Astrocyte (in vitro differentiated cells and primary cell): Measurements from ENCODE around the gene WSCD2. TPM values are rescaled to one million over a fixed set of nuclear protein-coding genes. Genes with fewer than 3 reads are reported as not detected.

Experiments used
- DNase-seq: peaks from one replicate; pipeline ENCODE4 v3.0.0-alpha.2; 2010; ENCODE audit warnings: low read depth
- FAIRE-seq: peaks from 2 replicates; lab custom pipeline; 2011; peaks lifted over from hg19 to GRCh38; lab: Jason Lieb, UNC
- H2AFZ ChIP-seq: 2 replicates; pipeline ENCODE4 v1.6.0; 2012; ENCODE audit warnings: low read depth, low read length, inconsistent platforms
- H3K27ac ChIP-seq: 2 replicates; pipeline ENCODE4 v1.5.1; 2011; ENCODE audit warnings: low read depth, low read length, inconsistent platforms
- H3K27me3 ChIP-seq: 2 replicates; pipeline ENCODE4 v1.6.0; 2011; ENCODE audit warnings: low read length, inconsistent platforms; ENCODE audit not compliant: insufficient read depth
- H3K36me3 ChIP-seq: 2 replicates; pipeline ENCODE4 v1.5.1; 2011; ENCODE audit warnings: low read length, inconsistent platforms; ENCODE audit not compliant: insufficient read depth
- H3K4me1 ChIP-seq: 2 replicates; pipeline ENCODE4 v1.5.1; 2011; ENCODE audit warnings: low read length, inconsistent platforms; ENCODE audit not compliant: insufficient read depth
- H3K4me2 ChIP-seq: 2 replicates; pipeline ENCODE4 v1.6.0; 2012; ENCODE audit warnings: low read length, inconsistent platforms
- H3K4me3 ChIP-seq: 2 replicates; pipeline ENCODE4 v1.5.1; 2011; ENCODE audit warnings: low read depth, mild to moderate bottlenecking, low read length, inconsistent platforms; ENCODE audit not compliant: insufficient read depth
- H3K79me2 ChIP-seq: 2 replicates; pipeline ENCODE4 v1.6.0; 2012; ENCODE audit warnings: mild to moderate bottlenecking, low read length, inconsistent platforms; ENCODE audit not compliant: insufficient read depth
- H3K9ac ChIP-seq: 2 replicates; pipeline ENCODE4 v1.6.0; 2012; ENCODE audit warnings: mild to moderate bottlenecking, low read length, inconsistent platforms
- H3K9me3 ChIP-seq: 2 replicates; pipeline ENCODE4 v1.5.1; 2012; ENCODE audit warnings: low read depth, mild to moderate bottlenecking, low read length, inconsistent platforms; ENCODE audit not compliant: insufficient read depth
- H4K20me1 ChIP-seq: 2 replicates; pipeline ENCODE4 v1.6.0; 2012; ENCODE audit warnings: low read length, inconsistent platforms; ENCODE audit not compliant: insufficient read depth
- H3K27ac Mint-ChIP-seq: one replicate; pipeline ENCODE4 v1.8.0; 2021; ENCODE audit warnings: mild to moderate bottlenecking, mixed read lengths; ENCODE audit not compliant: unreplicated experiment
- H3K27me3 Mint-ChIP-seq: one replicate; pipeline ENCODE4 v1.8.0; 2021; ENCODE audit warnings: low read depth, mixed read lengths; ENCODE audit not compliant: unreplicated experiment
- H3K36me3 Mint-ChIP-seq: one replicate; pipeline ENCODE4 v1.8.0; 2021; ENCODE audit warnings: low read depth, mixed read lengths; ENCODE audit not compliant: unreplicated experiment
- H3K4me1 Mint-ChIP-seq: one replicate; pipeline ENCODE4 v1.8.0; 2021; ENCODE audit warnings: low read depth, mixed read lengths; ENCODE audit not compliant: unreplicated experiment
- H3K4me3 Mint-ChIP-seq: one replicate; pipeline ENCODE4 v1.8.0; 2021; ENCODE audit warnings: mild to moderate bottlenecking, moderate library complexity, mixed read lengths; ENCODE audit not compliant: unreplicated experiment
- H3K9me3 Mint-ChIP-seq: one replicate; pipeline ENCODE4 v1.8.0; 2021; ENCODE audit warnings: mild to moderate bottlenecking, mixed read lengths; ENCODE audit not compliant: unreplicated experiment
- CTCF ChIP-seq: IDR thresholded peaks from 2 replicates; pipeline ENCODE4 v1.5.1; 2011; ENCODE audit warnings: low read depth, mild to moderate bottlenecking, inconsistent platforms, low read length, moderate library complexity; ENCODE audit not compliant: insufficient read depth
- EZH2 ChIP-seq: IDR thresholded peaks from 2 replicates; pipeline ENCODE4 v1.6.1; 2012; ENCODE audit warnings: mild to moderate bottlenecking, low read length, inconsistent platforms; ENCODE audit not compliant: insufficient read depth
- total RNA-seq: library from RNA; stranded (reverse); gene quantifications from 2 replicates; pipeline ENCODE4 v1.2.1, GENCODE V29; 2021

Gene WSCD2
- total RNA-seq, 1 donor from 2014 or later = 0.11 TPM

DNA sequence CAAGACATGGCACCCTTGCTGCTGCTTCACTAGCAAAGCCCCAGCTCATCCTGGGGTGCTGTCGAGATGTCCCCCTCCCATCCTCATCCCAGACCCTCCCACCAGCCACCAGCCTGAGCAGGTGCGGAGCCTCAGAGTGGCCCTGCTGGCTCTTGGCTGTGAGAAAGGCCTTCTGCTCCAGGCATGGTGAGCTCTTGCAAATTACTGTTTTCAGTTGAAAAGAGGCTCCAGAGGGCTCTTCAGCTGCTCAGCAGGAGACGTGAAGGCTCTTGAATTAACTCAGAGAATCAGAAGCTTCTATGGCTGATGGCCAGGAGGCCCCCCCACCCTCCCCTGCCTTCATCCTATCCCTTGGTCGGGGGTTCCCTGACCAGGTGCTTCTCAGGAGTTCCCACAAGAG lies 44.1 kb downstream of the WSCD2 start:
- H4K20me1 ChIP-seq = no peaks in the 10 kb centered on the region
- no peak overlapping the region for H3K4me3 Mint-ChIP-seq
- no peak overlapping the region for H3K27ac ChIP-seq
- H3K27me3 ChIP-seq = no peaks in the 10 kb centered on the region
- no peak overlapping the region for H3K4me3 ChIP-seq
- no peak overlapping the region for H2AFZ ChIP-seq
- no peaks in the 10 kb centered on the region for H3K4me1 Mint-ChIP-seq
- TF ChIP-seq CTCF = no peak
- TF ChIP-seq EZH2 = no peak
- H3K79me2 ChIP-seq = no peaks in the 10 kb centered on the region
- H3K4me2 ChIP-seq = no peak overlapping the region
- no peaks in the 10 kb centered on the region for H3K4me1 ChIP-seq
- no peaks in the 10 kb centered on the region for H3K9me3 ChIP-seq
- H3K9ac ChIP-seq = no peak overlapping the region
- H3K36me3 Mint-ChIP-seq = no peaks in the 10 kb centered on the region
- DNase-seq (no peak), FAIRE-seq (no peak)
- peaks cover 32% of the 10 kb centered on the region for H3K27me3 Mint-ChIP-seq
- H3K27ac Mint-ChIP-seq = no peak overlapping the region
- no peaks in the 10 kb centered on the region for H3K9me3 Mint-ChIP-seq
- no peaks in the 10 kb centered on the region for H3K36me3 ChIP-seq

DNA sequence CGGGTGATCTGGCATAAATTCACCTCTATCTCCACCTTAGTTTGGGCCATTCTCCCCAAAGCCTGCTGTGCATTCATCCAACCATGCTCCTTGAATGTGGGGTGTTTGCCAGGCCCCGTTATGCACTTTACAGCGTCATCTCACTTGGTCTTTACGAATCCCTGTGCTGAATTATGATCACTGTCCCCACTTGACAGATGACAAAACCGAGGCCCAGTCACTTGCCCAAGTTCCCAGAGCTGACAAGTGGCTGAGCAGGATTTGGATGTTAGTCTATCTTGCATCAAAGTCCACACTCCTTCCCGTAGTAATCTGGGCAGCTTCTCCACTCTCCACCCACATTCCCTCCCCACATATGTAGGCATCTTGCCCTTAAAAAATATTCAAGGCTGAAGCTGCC lies 44.8 kb downstream of the WSCD2 start:
- no peak for FAIRE-seq
- H3K4me1 Mint-ChIP-seq = no peaks in the 10 kb centered on the region

More for the DNA sequence above, 44.8 kb downstream of the WSCD2 start:
- Histone ChIP-seq H3K27me3 (no peaks in the 10 kb centered on the region), H2AFZ (no peak overlapping the region), H3K4me1 (no peaks in the 10 kb centered on the region), H3K27ac (no peak overlapping the region), H3K4me2 (no peak overlapping the region), H3K9me3 (no peaks in the 10 kb centered on the region), H3K4me3 (no peak overlapping the region), H3K79me2 (no peaks in the 10 kb centered on the region), H4K20me1 (no peaks in the 10 kb centered on the region), H3K36me3 (no peaks in the 10 kb centered on the region), H3K9ac (no peak overlapping the region)
- TF ChIP-seq EZH2 (no peak), CTCF (no peak)
- Mint-ChIP-seq H3K9me3 (no peaks in the 10 kb centered on the region), H3K36me3 (no peaks in the 10 kb centered on the region), H3K4me3 (no peak overlapping the region), H3K27ac (no peak overlapping the region), H3K27me3 (peaks cover 26% of the 10 kb centered on the region)
- no peak for DNase-seq
